WTC11 (cell line): ENCODE results near the gene EMD.

Source experiments
- ATF6 ChIP-seq: sonication (generic); formaldehyde crosslinking; IDR thresholded peaks from 2 replicates; pipeline ENCODE4 v1.8.1; 2023; ENCODE audit warnings: mild to moderate bottlenecking, missing genetic modification reagents
- CREB1 ChIP-seq: sonication (generic); formaldehyde crosslinking; IDR thresholded peaks from 2 replicates; pipeline ENCODE4 v1.8.0; 2023; ENCODE audit warnings: mild to moderate bottlenecking, missing genetic modification reagents
- ETV6 ChIP-seq: sonication (generic); formaldehyde crosslinking; IDR thresholded peaks from 2 replicates; pipeline ENCODE4 v1.8.1; 2022; ENCODE audit warnings: mild to moderate bottlenecking, missing genetic modification reagents
- FOXJ3 ChIP-seq: sonication (generic); formaldehyde crosslinking; IDR thresholded peaks from 2 replicates; pipeline ENCODE4 v1.9.0; 2021; ENCODE audit warnings: missing genetic modification reagents, mild to moderate bottlenecking, borderline replicate concordance
- NFYB ChIP-seq: sonication (generic); formaldehyde crosslinking; conservative IDR thresholded peaks from 2 replicates; pipeline ENCODE4 v1.8.0; 2022; ENCODE audit warnings: low read depth, missing genetic modification reagents
- SMAD4 ChIP-seq: sonication (generic); formaldehyde crosslinking; IDR thresholded peaks from 2 replicates; pipeline ENCODE4 v1.8.0; 2022; ENCODE audit warnings: mild to moderate bottlenecking, missing genetic modification reagents
- TEAD1 ChIP-seq: sonication (generic); formaldehyde crosslinking; IDR thresholded peaks from 2 replicates; pipeline ENCODE4 v1.8.0; 2022; ENCODE audit warnings: mild to moderate bottlenecking, missing genetic modification reagents
- TEAD4 ChIP-seq: sonication (generic); formaldehyde crosslinking; IDR thresholded peaks from 2 replicates; pipeline ENCODE4 v1.8.0; 2022; ENCODE audit warnings: mild to moderate bottlenecking, missing genetic modification reagents
- TF ChIP-seq, protein P1 (sequence below): fragments of 200-600 bp; IDR thresholded peaks from 2 replicates; pipeline ENCODE4 v1.8.0; 2022; ENCODE audit warnings: antibody characterized with exemption

GRCh38 chrX:154333116-154333515 lies 46.0 kb upstream of the EMD start:
- TF ChIP-seq, protein P1, sequence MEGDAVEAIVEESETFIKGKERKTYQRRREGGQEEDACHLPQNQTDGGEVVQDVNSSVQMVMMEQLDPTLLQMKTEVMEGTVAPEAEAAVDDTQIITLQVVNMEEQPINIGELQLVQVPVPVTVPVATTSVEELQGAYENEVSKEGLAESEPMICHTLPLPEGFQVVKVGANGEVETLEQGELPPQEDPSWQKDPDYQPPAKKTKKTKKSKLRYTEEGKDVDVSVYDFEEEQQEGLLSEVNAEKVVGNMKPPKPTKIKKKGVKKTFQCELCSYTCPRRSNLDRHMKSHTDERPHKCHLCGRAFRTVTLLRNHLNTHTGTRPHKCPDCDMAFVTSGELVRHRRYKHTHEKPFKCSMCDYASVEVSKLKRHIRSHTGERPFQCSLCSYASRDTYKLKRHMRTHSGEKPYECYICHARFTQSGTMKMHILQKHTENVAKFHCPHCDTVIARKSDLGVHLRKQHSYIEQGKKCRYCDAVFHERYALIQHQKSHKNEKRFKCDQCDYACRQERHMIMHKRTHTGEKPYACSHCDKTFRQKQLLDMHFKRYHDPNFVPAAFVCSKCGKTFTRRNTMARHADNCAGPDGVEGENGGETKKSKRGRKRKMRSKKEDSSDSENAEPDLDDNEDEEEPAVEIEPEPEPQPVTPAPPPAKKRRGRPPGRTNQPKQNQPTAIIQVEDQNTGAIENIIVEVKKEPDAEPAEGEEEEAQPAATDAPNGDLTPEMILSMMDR = no peak
- TF ChIP-seq ETV6 (no peak), ATF6 (CRISPR knock-in tag) (no peak), TEAD1 (CRISPR knock-in tag) (no peak), CREB1 (CRISPR knock-in tag) (no peak), SMAD4 (CRISPR knock-in tag) (no peak), NFYB (CRISPR knock-in tag) (no peak), TEAD4 (CRISPR knock-in tag) (no peak), FOXJ3 (CRISPR knock-in tag) (no peak)
